CD14-positive monocyte (primary cell): ENCODE data around the gene AP4B1. TPM values are rescaled to one million over a fixed set of nuclear protein-coding genes. Genes with fewer than 3 reads are reported as not detected.

Source experiments
- DNase-seq, 3 donors: peaks; one replicate each; pipeline ENCODE4 v3.0.0-alpha.2; 2011 to 2022
- H2AFZ ChIP-seq: 2 replicates; pipeline ENCODE4 v1.6.0; 2012; ENCODE audit warnings: mild to moderate bottlenecking, low read depth, low read length, inconsistent platforms; ENCODE audit not compliant: insufficient read depth, poor library complexity, severe bottlenecking
- H3K27ac ChIP-seq, 2 donors: 1 replicate in 1 of 2; 2 replicates in 1 of 2; pipeline ENCODE4 v1.5.1; 2012 to 2013; ENCODE audit warnings: low read length in 2 of 2, control low read depth in 1 of 2, inconsistent platforms in 1 of 2, low read depth in 1 of 2, mild to moderate bottlenecking in 1 of 2
- H3K27me3 ChIP-seq, 2 donors: one replicate each; pipeline versions ENCODE4 v1.6.0 to v1.6.1; 2011 to 2013; ENCODE audit warnings: low read length in 2 of 2; ENCODE audit not compliant: control insufficient read depth in 2 of 2, insufficient read depth in 2 of 2
- H3K36me3 ChIP-seq, 2 donors: replicated peaks in 1 of 2; 1 replicate in 1 of 2; 2 replicates in 1 of 2; pipeline versions ENCODE4 v1.5.1 to v1.6.1; 2012 to 2013; ENCODE audit warnings: low read length in 2 of 2, control low read depth in 1 of 2, inconsistent platforms in 1 of 2, mild to moderate bottlenecking in 1 of 2; ENCODE audit not compliant: insufficient read depth in 2 of 2, control insufficient read depth in 1 of 2
- H3K4me1 ChIP-seq, 2 donors: 1 replicate in 1 of 2; 2 replicates in 1 of 2; pipeline versions ENCODE4 v1.5.1 to v1.6.1; 2012 to 2013; ENCODE audit warnings: low read length in 2 of 2, control low read depth in 1 of 2, inconsistent platforms in 1 of 2, mild to moderate bottlenecking in 1 of 2, moderate library complexity in 1 of 2; ENCODE audit not compliant: insufficient read depth in 2 of 2, control insufficient read depth in 1 of 2
- H3K4me2 ChIP-seq: replicated peaks from 2 replicates; pipeline ENCODE3; 2012; ENCODE audit warnings: low read length, moderate library complexity, mild to moderate bottlenecking; ENCODE audit not compliant: poor library complexity, severe bottlenecking; ENCODE audit errors: extremely low read depth
- H3K4me3 ChIP-seq, 3 experiments: fragments of 200-600 bp in 1 of 3; sonication (generic) in 1 of 3; replicated peaks in 1 of 3; 1 replicate in 2 of 3; 2 replicates in 1 of 3; pipeline ENCODE4 v1.5.1; 2011 to 2013; ENCODE audit warnings: low read length in 3 of 3, mild to moderate bottlenecking in 3 of 3, control low read depth in 2 of 3, low read depth in 2 of 3, inconsistent platforms in 1 of 3, moderate library complexity in 1 of 3
- H3K79me2 ChIP-seq: 2 replicates; pipeline ENCODE4 v1.6.0; 2012; ENCODE audit warnings: mild to moderate bottlenecking, control low read depth, inconsistent platforms, low read length, moderate library complexity; ENCODE audit not compliant: insufficient read depth
- H3K9ac ChIP-seq: 2 replicates; pipeline ENCODE4 v1.6.0; 2017; ENCODE audit warnings: low read length, mild to moderate bottlenecking; ENCODE audit not compliant: insufficient read depth, poor library complexity, severe bottlenecking
- H3K9me3 ChIP-seq, 2 donors: replicated peaks in 1 of 2; 1 replicate in 1 of 2; 2 replicates in 1 of 2; pipeline versions ENCODE4 v1.5.1 to v1.6.1; 2012 to 2013; ENCODE audit warnings: low read length in 2 of 2, control low read depth in 1 of 2; ENCODE audit not compliant: control insufficient read depth in 1 of 2, insufficient read depth in 1 of 2
- H4K20me1 ChIP-seq: 2 replicates; pipeline ENCODE4 v1.6.0; 2012; ENCODE audit warnings: mild to moderate bottlenecking, low read length, control low read depth, moderate library complexity; ENCODE audit not compliant: insufficient read depth
- H3K27ac Mint-ChIP-seq, 7 donors: one replicate each; pipeline ENCODE4 v1.8.0; 2020; ENCODE audit warnings: mild to moderate bottlenecking in 7 of 7, mixed read lengths in 7 of 7, moderate library complexity in 6 of 7, inconsistent platforms in 2 of 7
- H3K27me3 Mint-ChIP-seq, 3 donors: one replicate each; pipeline ENCODE4 v1.8.0; 2021 to 2022; ENCODE audit warnings: low read depth in 3 of 3, mild to moderate bottlenecking in 3 of 3, mixed read lengths in 3 of 3, moderate library complexity in 3 of 3, inconsistent platforms in 1 of 3
- H3K36me3 Mint-ChIP-seq, 2 donors: one replicate each; pipeline ENCODE4 v1.8.0; 2020; ENCODE audit warnings: mixed read lengths in 2 of 2, inconsistent platforms in 1 of 2, mild to moderate bottlenecking in 1 of 2
- H3K4me1 Mint-ChIP-seq: one replicate; pipeline ENCODE4 v1.8.0; 2020; ENCODE audit warnings: mild to moderate bottlenecking, mixed read lengths
- H3K4me3 Mint-ChIP-seq, 2 donors: one replicate each; pipeline ENCODE4 v1.8.0; 2020; ENCODE audit warnings: mild to moderate bottlenecking in 2 of 2, mixed read lengths in 2 of 2, moderate library complexity in 1 of 2
- H3K9me3 Mint-ChIP-seq, 7 donors: one replicate each; pipeline ENCODE4 v1.8.0; 2020 to 2022; ENCODE audit warnings: mixed read lengths in 7 of 7, mild to moderate bottlenecking in 6 of 7, moderate library complexity in 6 of 7, inconsistent platforms in 2 of 7
- WGBS: methylation state at CpG from one replicate; pipeline ENCODE4 v1.1.5; 2013; ENCODE audit warnings: missing lambda C conversion rate; ENCODE audit not compliant: insufficient coverage; 5-methylcytosine and 5-hydroxymethylcytosine counted together
- intact Hi-C, 2 donors: fragments of 100-400 bp; cut with micrococcal nuclease; formaldehyde crosslinking; loops; one replicate each; pipeline versions ENCODE4 v1.15.0 to v1.15.1; 2023
- polyA plus RNA-seq, 3 donors: library from polyadenylated mRNA; depleted of rRNA in 1 of 3; unstranded in 2 of 3; stranded (reverse) in 1 of 3; fragments of 300-500 nt in 2 of 3; fragments of >200 nt in 1 of 3; fragmentation: Illumina TruSeq in 2 of 3; gene quantifications; 1 replicate in 2 of 3; 2 replicates in 1 of 3; pipeline ENCODE4 v1.2.3, GENCODE V29; 2012 to 2021
- TF ChIP-seq, protein P1 (sequence below): fragments of 200-600 bp; IDR thresholded peaks from one replicate; pipeline ENCODE4 v1.8.0; 2022; ENCODE audit warnings: antibody characterized with exemption, mild to moderate bottlenecking

AP4B1 gene
- polyA plus RNA-seq, 3 donors: 3.5 to 46.3 (median 6.1) TPM

DNA sequence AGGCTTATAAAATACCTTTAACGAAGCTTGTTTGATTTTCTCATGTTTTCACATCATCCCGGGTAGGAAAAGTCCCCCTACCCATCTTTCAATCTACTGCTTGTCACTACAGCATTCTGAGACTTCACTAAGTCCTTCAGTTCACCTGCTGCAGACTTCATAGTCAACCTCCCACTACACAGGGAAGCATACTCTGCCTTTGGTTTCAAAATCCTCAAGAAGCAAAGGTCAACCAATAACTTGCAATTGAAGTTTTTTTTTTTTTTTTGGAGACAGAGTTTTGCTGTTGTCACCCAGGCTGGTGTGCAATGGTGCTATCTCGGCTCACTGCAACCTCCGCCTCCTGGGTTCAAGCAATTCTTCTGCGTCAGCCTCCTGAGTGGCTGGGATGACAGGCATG lies 28.4 kb downstream of the AP4B1 start:
- no peak overlapping the region for H2AFZ ChIP-seq
- intact Hi-C loops: no loop called here
- peaks cover 4% of the 10 kb centered on the region for H3K79me2 ChIP-seq
- H4K20me1 ChIP-seq: no peaks in the 10 kb centered on the region
- H3K36me3 ChIP-seq: no peaks in the 10 kb centered on the region
- H3K27me3 Mint-ChIP-seq: peaks cover 0 to 2% (median 0%) of the 10 kb centered on the region in 3 donors
- 100% methylated on average over 1 of the region's 5 CpGs for WGBS
- H3K9me3 Mint-ChIP-seq: no peaks in the 10 kb centered on the region
- peaks cover 0 to 2% of the 10 kb centered on the region in 2 donors for H3K36me3 Mint-ChIP-seq
- no peak overlapping the region for H3K4me3 Mint-ChIP-seq
- no peaks in the 10 kb centered on the region for H3K9me3 ChIP-seq
- DNase-seq: no peak
- no peak overlapping the region for H3K27ac ChIP-seq
- H3K4me1 Mint-ChIP-seq: peaks cover 53% of the 10 kb centered on the region
- H3K4me3 ChIP-seq: no peak overlapping the region
- H3K4me1 ChIP-seq: peaks cover 36 to 61% of the 10 kb centered on the region in 2 donors
- no peak overlapping the region for H3K27ac Mint-ChIP-seq
- no peaks in the 10 kb centered on the region for H3K27me3 ChIP-seq
- TF ChIP-seq, protein P1, sequence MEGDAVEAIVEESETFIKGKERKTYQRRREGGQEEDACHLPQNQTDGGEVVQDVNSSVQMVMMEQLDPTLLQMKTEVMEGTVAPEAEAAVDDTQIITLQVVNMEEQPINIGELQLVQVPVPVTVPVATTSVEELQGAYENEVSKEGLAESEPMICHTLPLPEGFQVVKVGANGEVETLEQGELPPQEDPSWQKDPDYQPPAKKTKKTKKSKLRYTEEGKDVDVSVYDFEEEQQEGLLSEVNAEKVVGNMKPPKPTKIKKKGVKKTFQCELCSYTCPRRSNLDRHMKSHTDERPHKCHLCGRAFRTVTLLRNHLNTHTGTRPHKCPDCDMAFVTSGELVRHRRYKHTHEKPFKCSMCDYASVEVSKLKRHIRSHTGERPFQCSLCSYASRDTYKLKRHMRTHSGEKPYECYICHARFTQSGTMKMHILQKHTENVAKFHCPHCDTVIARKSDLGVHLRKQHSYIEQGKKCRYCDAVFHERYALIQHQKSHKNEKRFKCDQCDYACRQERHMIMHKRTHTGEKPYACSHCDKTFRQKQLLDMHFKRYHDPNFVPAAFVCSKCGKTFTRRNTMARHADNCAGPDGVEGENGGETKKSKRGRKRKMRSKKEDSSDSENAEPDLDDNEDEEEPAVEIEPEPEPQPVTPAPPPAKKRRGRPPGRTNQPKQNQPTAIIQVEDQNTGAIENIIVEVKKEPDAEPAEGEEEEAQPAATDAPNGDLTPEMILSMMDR: no peak
- no peak overlapping the region for H3K4me2 ChIP-seq
- no peak overlapping the region for H3K9ac ChIP-seq

DNA sequence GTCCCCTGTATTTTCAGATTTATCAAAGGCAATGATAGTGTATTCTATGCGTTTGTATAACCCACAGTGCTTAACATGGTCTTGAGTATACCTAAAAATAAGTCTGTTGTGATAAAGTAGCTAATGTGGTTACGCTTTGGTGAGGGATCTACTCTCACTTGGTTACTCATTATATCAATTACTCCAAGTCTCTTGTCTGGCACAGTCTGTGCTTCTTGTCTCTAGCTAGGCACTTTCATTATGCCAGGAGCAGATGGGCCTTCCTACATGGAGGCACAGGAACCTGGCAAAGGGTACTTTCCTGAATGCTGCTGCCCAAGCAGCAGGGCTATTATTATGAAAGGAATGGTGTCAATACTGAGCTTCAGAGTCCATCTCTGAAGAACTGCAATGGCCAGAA lies 28.9 kb downstream of the AP4B1 start:
- H3K4me1 ChIP-seq: peaks cover 36 to 61% of the 10 kb centered on the region in 2 donors
- Mint-ChIP-seq H3K9me3 (no peaks in the 10 kb centered on the region), H3K27ac (peak overlapping the region in 1 of 7 donors; percentile 18), H3K36me3 (peaks cover 0 to 2% of the 10 kb centered on the region in 2 donors), H3K27me3 (peaks cover 0 to 2% (median 0%) of the 10 kb centered on the region in 3 donors), H3K4me3 (no peak overlapping the region), H3K4me1 (peaks cover 52% of the 10 kb centered on the region)
- H4K20me1 ChIP-seq: no peaks in the 10 kb centered on the region
- H3K4me2 ChIP-seq: no peak overlapping the region
- no peaks in the 10 kb centered on the region for H3K36me3 ChIP-seq
- H3K27ac ChIP-seq: no peak overlapping the region
- no peak overlapping the region for H2AFZ ChIP-seq
- H3K4me3 ChIP-seq: no peak overlapping the region
- no CpG with 5 or more reads among the region's 2 CpGs for WGBS
- no peak for DNase-seq
- no peaks in the 10 kb centered on the region for H3K27me3 ChIP-seq
- TF ChIP-seq, protein P1: no peak
- H3K79me2 ChIP-seq: peaks cover 9% of the 10 kb centered on the region
- no peaks in the 10 kb centered on the region for H3K9me3 ChIP-seq
- intact Hi-C loops: loop anchor here in 1 of 2 donors (2.0 kb wide), 1 partner anchor 29 kb away; the partner anchor contains the start of genes AP4B1 and DCLRE1B
- H3K9ac ChIP-seq: no peak overlapping the region
